ENCODE measurements around the gene ADAM33. TPM values are rescaled to one million over a fixed set of nuclear protein-coding genes. Genes with fewer than 3 reads are reported as not detected.

The ADAM33 gene
- polyA plus RNA-seq, 2 donors: 27.3 to 83.1 TPM

- H3K36me3 ChIP-seq (ENCODE audit: control insufficient read depth in 2 of 2, insufficient read depth in 2 of 2, low read length in 1 of 2): no peaks in the 10 kb centered on the region
- peaks cover 0 to 1% of the 10 kb centered on the region in 2 donors for H3K9me3 ChIP-seq (ENCODE audit: control insufficient read depth in 2 of 2, insufficient read depth in 1 of 2, low read depth in 1 of 2, low read length in 1 of 2)
- no peak overlapping the region for H3K4me3 ChIP-seq (ENCODE audit: low read depth in 1 of 2, low read length in 2 of 2)
- no peak overlapping the region for H3K27ac ChIP-seq (ENCODE audit: low read depth in 2 of 2, low read length in 1 of 2)
- H3K4me1 ChIP-seq (ENCODE audit: control insufficient read depth in 2 of 2, insufficient read depth in 2 of 2, low read length in 1 of 2): peaks cover 5 to 7% of the 10 kb centered on the region in 2 donors
- no peaks in the 10 kb centered on the region for H3K27me3 ChIP-seq (ENCODE audit: control insufficient read depth in 1 of 2, insufficient read depth in 2 of 2, low read length in 2 of 2)
- 88% methylated on average over 16 of the region's 16 CpGs for WGBS, 2 donors
Measured at GRCh38 chr20:3691306-3691705, 9.5 kb upstream of the ADAM33 start.

- H3K27me3 ChIP-seq (ENCODE audit: control insufficient read depth in 1 of 2, insufficient read depth in 2 of 2, low read length in 2 of 2): no peaks in the 10 kb centered on the region
- no peak overlapping the region for H3K27ac ChIP-seq (ENCODE audit: low read depth in 2 of 2, low read length in 1 of 2)
- WGBS, 2 donors: 92 to 96% methylated on average over 3 of the region's 3 CpGs
Measured at GRCh38 chr20:3690413-3690812, 8.6 kb upstream of the ADAM33 start.

GRCh38 chr20:3689978-3690377 is 8.2 kb upstream of the ADAM33 start:
- H3K27me3 ChIP-seq (ENCODE audit: control insufficient read depth in 1 of 2, insufficient read depth in 2 of 2, low read length in 2 of 2): no peaks in the 10 kb centered on the region
- no peak overlapping the region for H3K27ac ChIP-seq (ENCODE audit: low read depth in 2 of 2, low read length in 1 of 2)
- no peak overlapping the region for H3K4me3 ChIP-seq (ENCODE audit: low read depth in 1 of 2, low read length in 2 of 2)
- H3K9me3 ChIP-seq (ENCODE audit: control insufficient read depth in 2 of 2, insufficient read depth in 1 of 2, low read depth in 1 of 2, low read length in 1 of 2): no peaks in the 10 kb centered on the region
- 88 to 90% methylated on average over 11 of the region's 11 CpGs for WGBS, 2 donors
- H3K4me1 ChIP-seq (ENCODE audit: control insufficient read depth in 2 of 2, insufficient read depth in 2 of 2, low read length in 1 of 2): peaks cover 5 to 8% of the 10 kb centered on the region in 2 donors
- no peaks in the 10 kb centered on the region for H3K36me3 ChIP-seq (ENCODE audit: control insufficient read depth in 2 of 2, insufficient read depth in 2 of 2, low read length in 1 of 2)

More at GRCh38 chr20:3690413-3690812, 8.6 kb upstream of the ADAM33 start:
- Histone ChIP-seq H3K36me3 (ENCODE audit: control insufficient read depth in 2 of 2, insufficient read depth in 2 of 2, low read length in 1 of 2) (no peaks in the 10 kb centered on the region), H3K4me3 (ENCODE audit: low read depth in 1 of 2, low read length in 2 of 2) (no peak overlapping the region), H3K9me3 (ENCODE audit: control insufficient read depth in 2 of 2, insufficient read depth in 1 of 2, low read depth in 1 of 2, low read length in 1 of 2) (no peaks in the 10 kb centered on the region), H3K4me1 (ENCODE audit: control insufficient read depth in 2 of 2, insufficient read depth in 2 of 2, low read length in 1 of 2) (peaks cover 5 to 8% of the 10 kb centered on the region in 2 donors)

GRCh38 chr20:3687655-3688054 is 5.8 kb upstream of the ADAM33 start:
- 61 to 65% methylated on average over 2 of the region's 2 CpGs for WGBS, 2 donors

GRCh38 chr20:3686867-3687321 is 5.1 kb upstream of the ADAM33 start:
- no peaks in the 10 kb centered on the region for H3K36me3 ChIP-seq (ENCODE audit: control insufficient read depth in 2 of 2, insufficient read depth in 2 of 2, low read length in 1 of 2)
- H3K4me3 ChIP-seq (ENCODE audit: low read depth in 1 of 2, low read length in 2 of 2): no peak overlapping the region
- no peaks in the 10 kb centered on the region for H3K9me3 ChIP-seq (ENCODE audit: control insufficient read depth in 2 of 2, insufficient read depth in 1 of 2, low read depth in 1 of 2, low read length in 1 of 2)
- WGBS, 2 donors: 25 to 29% methylated on average over 9 of the region's 9 CpGs
- H3K4me1 ChIP-seq (ENCODE audit: control insufficient read depth in 2 of 2, insufficient read depth in 2 of 2, low read length in 1 of 2): peaks cover 5 to 11% of the 10 kb centered on the region in 2 donors
- H3K27ac ChIP-seq (ENCODE audit: low read depth in 2 of 2, low read length in 1 of 2): peak overlapping the region; percentile 40 to 45
- H3K27me3 ChIP-seq (ENCODE audit: control insufficient read depth in 1 of 2, insufficient read depth in 2 of 2, low read length in 2 of 2): no peaks in the 10 kb centered on the region

More at GRCh38 chr20:3687655-3688054, 5.8 kb upstream of the ADAM33 start:
- peak overlapping the region; percentile 40 to 45 for H3K27ac ChIP-seq (ENCODE audit: low read depth in 2 of 2, low read length in 1 of 2)
- no peak overlapping the region for H3K4me3 ChIP-seq (ENCODE audit: low read depth in 1 of 2, low read length in 2 of 2)
- no peaks in the 10 kb centered on the region for H3K9me3 ChIP-seq (ENCODE audit: control insufficient read depth in 2 of 2, insufficient read depth in 1 of 2, low read depth in 1 of 2, low read length in 1 of 2)
- no peaks in the 10 kb centered on the region for H3K27me3 ChIP-seq (ENCODE audit: control insufficient read depth in 1 of 2, insufficient read depth in 2 of 2, low read length in 2 of 2)
- H3K36me3 ChIP-seq (ENCODE audit: control insufficient read depth in 2 of 2, insufficient read depth in 2 of 2, low read length in 1 of 2): no peaks in the 10 kb centered on the region
- H3K4me1 ChIP-seq (ENCODE audit: control insufficient read depth in 2 of 2, insufficient read depth in 2 of 2, low read length in 1 of 2): peaks cover 5 to 8% of the 10 kb centered on the region in 2 donors

GRCh38 chr20:3686421-3686820 is 4.6 kb upstream of the ADAM33 start:
- WGBS, 2 donors: 62 to 71% methylated on average over 7 of the region's 7 CpGs
- Histone ChIP-seq H3K4me3 (ENCODE audit: low read depth in 1 of 2, low read length in 2 of 2) (no peak overlapping the region), H3K9me3 (ENCODE audit: control insufficient read depth in 2 of 2, insufficient read depth in 1 of 2, low read depth in 1 of 2, low read length in 1 of 2) (no peaks in the 10 kb centered on the region), H3K36me3 (ENCODE audit: control insufficient read depth in 2 of 2, insufficient read depth in 2 of 2, low read length in 1 of 2) (no peaks in the 10 kb centered on the region), H3K27me3 (ENCODE audit: control insufficient read depth in 1 of 2, insufficient read depth in 2 of 2, low read length in 2 of 2) (no peaks in the 10 kb centered on the region), H3K4me1 (ENCODE audit: control insufficient read depth in 2 of 2, insufficient read depth in 2 of 2, low read length in 1 of 2) (peaks cover 7 to 11% of the 10 kb centered on the region in 2 donors), H3K27ac (ENCODE audit: low read depth in 2 of 2, low read length in 1 of 2) (peak overlapping the region; percentile 37 to 61)

- peaks cover 7 to 11% of the 10 kb centered on the region in 2 donors for H3K4me1 ChIP-seq (ENCODE audit: control insufficient read depth in 2 of 2, insufficient read depth in 2 of 2, low read length in 1 of 2)
- no peak overlapping the region for H3K4me3 ChIP-seq (ENCODE audit: low read depth in 1 of 2, low read length in 2 of 2)
- no peak overlapping the region for H3K27ac ChIP-seq (ENCODE audit: low read depth in 2 of 2, low read length in 1 of 2)
- WGBS, 2 donors: 58 to 71% methylated on average over 7 of the region's 7 CpGs
- H3K27me3 ChIP-seq (ENCODE audit: control insufficient read depth in 1 of 2, insufficient read depth in 2 of 2, low read length in 2 of 2): no peaks in the 10 kb centered on the region
- H3K9me3 ChIP-seq (ENCODE audit: control insufficient read depth in 2 of 2, insufficient read depth in 1 of 2, low read depth in 1 of 2, low read length in 1 of 2): no peaks in the 10 kb centered on the region
- no peaks in the 10 kb centered on the region for H3K36me3 ChIP-seq (ENCODE audit: control insufficient read depth in 2 of 2, insufficient read depth in 2 of 2, low read length in 1 of 2)
Measured at GRCh38 chr20:3685341-3685740, 3.5 kb upstream of the ADAM33 start.

- Histone ChIP-seq H3K9me3 (ENCODE audit: control insufficient read depth in 2 of 2, insufficient read depth in 1 of 2, low read depth in 1 of 2, low read length in 1 of 2) (no peaks in the 10 kb centered on the region), H3K36me3 (ENCODE audit: control insufficient read depth in 2 of 2, insufficient read depth in 2 of 2, low read length in 1 of 2) (no peaks in the 10 kb centered on the region), H3K4me1 (ENCODE audit: control insufficient read depth in 2 of 2, insufficient read depth in 2 of 2, low read length in 1 of 2) (peaks cover 5 to 8% of the 10 kb centered on the region in 2 donors), H3K4me3 (ENCODE audit: low read depth in 1 of 2, low read length in 2 of 2) (peak overlapping the region; percentile 42 to 51), H3K27me3 (ENCODE audit: control insufficient read depth in 1 of 2, insufficient read depth in 2 of 2, low read length in 2 of 2) (no peaks in the 10 kb centered on the region), H3K27ac (ENCODE audit: low read depth in 2 of 2, low read length in 1 of 2) (peak overlapping the region; percentile 60 to 83)
- WGBS, 2 donors: 10 to 14% methylated on average over 29 to 32 of the region's 32 CpGs
Measured at GRCh38 chr20:3681352-3681930, 369 bp downstream of the ADAM33 start.

GRCh38 chr20:3680701-3681351 is 984 bp downstream of the ADAM33 start:
- H3K27ac ChIP-seq (ENCODE audit: low read depth in 2 of 2, low read length in 1 of 2): peak overlapping the region; percentile 60 to 83
- no peaks in the 10 kb centered on the region for H3K36me3 ChIP-seq (ENCODE audit: control insufficient read depth in 2 of 2, insufficient read depth in 2 of 2, low read length in 1 of 2)
- WGBS, 2 donors: 60 to 62% methylated on average over 14 to 15 of the region's 15 CpGs
- peak overlapping the region; percentile 42 to 51 for H3K4me3 ChIP-seq (ENCODE audit: low read depth in 1 of 2, low read length in 2 of 2)
- H3K27me3 ChIP-seq (ENCODE audit: control insufficient read depth in 1 of 2, insufficient read depth in 2 of 2, low read length in 2 of 2): no peaks in the 10 kb centered on the region
- H3K4me1 ChIP-seq (ENCODE audit: control insufficient read depth in 2 of 2, insufficient read depth in 2 of 2, low read length in 1 of 2): peaks cover 3 to 8% of the 10 kb centered on the region in 2 donors
- no peaks in the 10 kb centered on the region for H3K9me3 ChIP-seq (ENCODE audit: control insufficient read depth in 2 of 2, insufficient read depth in 1 of 2, low read depth in 1 of 2, low read length in 1 of 2)
